HG03095 (cell line): ENCODE measurements around the gene PDE4D.
"Not testable (repeated sequence)": the region's sequence is repeated elsewhere in the genome, so short reads cannot be mapped to it uniquely, and the experiment has no call there.

Experiments
- ATAC-seq: cut with Tn5 transposase; IDR thresholded peaks from one replicate; pipeline ENCODE4 v1.9.1; 2021; ENCODE audit warnings: moderate library complexity; ENCODE audit not compliant: unreplicated experiment

The PDE4D gene

DNA sequence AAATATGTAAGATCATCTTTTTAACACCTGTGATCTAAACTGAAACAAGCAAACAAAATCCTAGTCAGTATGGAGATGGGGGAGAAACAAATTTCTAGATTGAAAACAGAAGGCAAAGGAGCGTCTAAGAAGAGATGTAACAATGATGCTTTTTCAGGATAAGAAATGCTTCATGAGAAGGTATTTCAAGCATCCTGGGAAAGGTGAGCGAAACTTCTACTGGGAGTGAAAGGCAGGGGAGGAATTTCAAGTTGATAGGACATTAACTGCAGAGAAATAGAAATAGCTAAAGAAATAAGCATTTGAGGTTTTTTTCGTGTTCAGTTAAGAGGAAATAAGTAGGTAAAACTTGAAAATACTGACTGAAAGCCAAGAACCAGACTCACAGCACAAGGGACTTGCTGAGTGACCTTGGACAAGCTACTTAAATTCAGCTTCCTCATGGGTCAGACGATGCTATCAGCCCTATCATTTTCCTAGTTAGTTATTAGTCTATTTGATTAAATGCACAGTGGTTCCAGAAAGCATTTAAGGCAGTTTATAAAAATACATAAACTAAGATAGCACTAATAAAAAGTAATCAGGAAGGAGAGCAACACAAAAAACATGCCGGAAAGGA is 406.3 kb downstream of the PDE4D start:
- ATAC-seq: no peak

DNA sequence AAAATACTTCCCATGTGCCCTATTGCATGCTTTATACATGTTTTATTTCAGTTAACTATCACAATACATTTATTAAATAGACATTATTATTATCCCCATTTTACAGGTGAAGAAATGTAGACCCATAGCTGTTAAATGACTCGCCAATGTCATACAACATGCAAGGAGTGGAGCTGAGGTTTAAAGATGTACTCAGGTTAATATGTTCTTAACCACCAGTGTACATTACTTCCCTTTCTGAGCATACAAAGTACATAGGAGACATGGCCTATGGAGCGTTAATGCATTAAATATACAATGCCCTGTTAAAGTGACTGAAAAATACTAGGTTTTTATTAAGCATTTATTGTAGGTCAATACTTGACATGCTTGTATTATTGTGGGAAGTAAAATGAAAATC is 407.0 kb downstream of the PDE4D start:
- no peak for ATAC-seq

DNA sequence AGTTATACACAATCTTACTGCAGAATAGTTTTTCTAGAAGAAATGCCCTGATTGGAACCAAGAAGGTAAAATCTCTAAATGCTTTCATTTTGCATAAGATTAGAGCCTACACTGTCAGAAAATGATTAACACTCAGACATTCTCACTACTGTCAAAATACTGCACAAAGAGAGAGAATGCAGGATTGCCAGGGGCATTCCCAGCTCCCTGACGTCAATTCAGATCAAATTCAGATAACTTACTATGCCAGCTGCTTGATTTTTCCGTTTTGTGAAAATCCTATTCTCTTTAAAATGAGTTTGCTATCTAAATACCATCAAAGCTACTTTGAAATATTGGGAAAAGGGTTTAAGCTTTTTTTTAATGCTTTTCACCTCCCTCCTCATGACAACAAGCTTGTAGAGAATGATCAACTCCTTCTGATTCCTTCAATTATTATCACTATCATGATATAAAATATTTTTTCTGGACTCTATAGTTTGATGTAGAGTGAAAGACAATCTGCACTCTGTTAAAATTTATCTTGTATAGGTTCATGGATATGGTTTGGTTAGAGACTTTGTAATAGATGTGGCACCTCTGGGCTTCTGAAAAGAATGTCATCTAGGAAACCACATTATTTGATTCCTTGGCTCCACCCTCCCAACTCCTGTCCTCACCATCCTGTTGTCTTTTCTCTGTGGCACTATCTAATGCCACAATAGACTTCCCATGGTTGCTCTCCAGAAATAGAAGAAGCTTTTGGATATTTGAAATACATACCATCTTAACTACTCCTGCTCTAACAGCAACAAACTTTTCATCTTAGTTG is 407.7 kb downstream of the PDE4D start:
- no peak for ATAC-seq

DNA sequence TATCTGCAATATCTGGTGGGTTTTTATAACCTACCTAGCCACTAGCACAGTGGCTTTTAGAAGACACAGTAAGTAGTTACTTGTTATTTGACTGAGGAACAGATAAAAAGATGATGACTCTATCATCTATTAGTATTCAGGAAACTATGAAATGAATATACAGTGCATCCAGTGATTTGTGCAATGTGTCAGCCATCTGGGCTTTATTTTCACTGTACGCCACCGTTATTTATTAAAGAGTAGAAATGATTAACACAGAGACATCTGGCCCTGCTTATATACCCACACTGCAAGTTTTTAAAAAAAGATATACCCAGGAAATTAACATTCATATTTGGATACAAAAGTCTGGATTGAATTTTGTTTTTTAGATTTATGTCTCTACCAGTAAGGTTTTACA is 408.4 kb downstream of the PDE4D start:
- ATAC-seq: no peak

DNA sequence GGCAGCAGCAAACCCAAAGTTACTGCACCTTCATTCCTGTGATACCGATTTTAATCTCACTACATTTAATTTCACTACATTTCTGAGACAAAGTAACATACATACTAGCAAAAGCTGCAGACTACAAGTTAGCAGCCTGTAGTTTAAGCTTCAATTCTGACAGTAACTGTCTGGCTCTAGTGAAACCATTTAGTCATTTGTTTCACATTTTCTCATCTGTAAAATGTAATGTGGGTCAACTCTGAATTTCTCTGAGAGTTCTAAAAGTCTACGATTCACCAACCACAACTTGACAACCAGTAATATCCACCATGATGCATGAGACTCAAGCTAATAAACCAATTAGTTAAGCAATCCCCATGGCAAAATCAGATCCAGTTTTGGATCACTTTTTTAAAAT is 408.9 kb downstream of the PDE4D start:
- no peak for ATAC-seq

DNA sequence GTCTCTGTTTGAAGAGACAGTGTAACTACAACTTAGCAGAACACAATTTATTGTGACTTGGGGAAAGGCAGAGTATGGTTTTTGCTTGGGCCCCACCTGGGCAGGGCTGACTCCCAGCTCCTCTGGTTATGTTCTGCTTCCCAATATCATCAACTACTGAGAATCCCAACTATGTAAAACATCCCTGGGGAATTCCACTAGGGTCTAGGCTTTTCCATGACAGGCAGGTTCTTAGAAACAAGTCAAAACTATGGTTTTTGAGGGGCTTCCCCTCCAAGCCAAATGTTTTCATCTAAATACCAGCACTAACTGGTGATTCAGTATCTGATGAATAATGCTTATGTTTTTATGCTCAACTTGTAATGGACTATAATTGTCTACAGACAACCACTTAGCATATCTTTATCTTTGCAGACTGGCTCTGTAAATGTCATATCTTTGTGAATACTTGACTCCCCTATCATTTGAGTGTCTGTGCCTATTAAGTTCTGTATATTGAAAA is 409.5 kb downstream of the PDE4D start:
- no peak for ATAC-seq

DNA sequence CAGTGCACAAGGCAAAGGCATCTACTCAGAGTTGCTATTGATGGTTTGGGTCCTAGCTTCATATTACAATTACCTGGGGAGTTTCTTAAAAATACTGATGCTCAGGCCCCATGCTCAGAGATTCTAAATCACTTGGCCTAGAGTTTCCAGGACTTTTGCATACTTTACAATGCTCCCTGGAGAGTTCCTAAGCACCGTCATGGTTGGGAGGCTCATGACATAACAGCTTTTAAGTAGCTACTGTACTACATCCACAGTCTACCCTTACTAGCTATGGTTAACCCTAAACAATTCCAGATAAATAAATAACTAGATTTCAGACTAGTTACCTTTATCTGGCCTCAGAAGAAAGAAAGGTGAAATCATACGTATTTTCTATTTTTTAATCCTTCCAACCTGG is 414.4 kb downstream of the PDE4D start:
- no peak for ATAC-seq

DNA sequence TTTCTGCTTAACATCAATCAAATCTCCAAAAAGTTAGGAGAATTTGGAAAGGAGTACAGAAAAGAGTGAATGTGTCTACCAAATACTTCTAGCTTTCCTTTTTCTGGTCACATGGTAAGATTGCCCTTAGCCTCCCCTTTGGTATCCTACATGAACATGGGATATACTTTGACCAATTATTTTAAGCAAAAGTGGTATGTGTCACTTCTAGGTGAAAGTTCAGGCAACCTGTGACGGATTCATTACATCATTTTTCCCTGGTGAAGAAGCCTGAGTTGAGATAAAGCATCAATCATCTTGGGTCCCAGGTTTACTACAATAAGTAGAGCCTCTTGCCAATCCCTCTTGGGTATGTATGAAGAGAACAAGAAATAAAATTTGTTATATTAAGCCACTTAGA is 419.2 kb downstream of the PDE4D start:
- no peak for ATAC-seq

DNA sequence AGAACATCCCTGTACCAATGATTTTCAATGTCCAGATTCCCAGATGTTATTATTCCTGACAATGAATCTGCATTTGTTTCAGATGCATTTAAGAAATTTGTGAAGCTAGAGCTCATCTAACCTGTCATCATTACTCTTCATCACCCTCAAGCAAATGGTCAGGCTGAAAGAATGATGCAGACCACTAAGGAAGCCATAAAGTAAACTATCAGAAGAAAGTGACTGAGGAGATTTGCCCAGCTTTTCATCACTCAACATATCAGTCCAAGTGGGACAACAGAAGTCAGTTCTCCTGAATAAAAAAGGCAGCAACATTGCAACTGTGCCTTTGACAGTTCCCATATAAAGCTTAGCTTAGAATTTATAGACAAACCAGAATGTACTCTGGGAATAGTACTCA is 419.9 kb downstream of the PDE4D start:
- ATAC-seq: no peak

DNA sequence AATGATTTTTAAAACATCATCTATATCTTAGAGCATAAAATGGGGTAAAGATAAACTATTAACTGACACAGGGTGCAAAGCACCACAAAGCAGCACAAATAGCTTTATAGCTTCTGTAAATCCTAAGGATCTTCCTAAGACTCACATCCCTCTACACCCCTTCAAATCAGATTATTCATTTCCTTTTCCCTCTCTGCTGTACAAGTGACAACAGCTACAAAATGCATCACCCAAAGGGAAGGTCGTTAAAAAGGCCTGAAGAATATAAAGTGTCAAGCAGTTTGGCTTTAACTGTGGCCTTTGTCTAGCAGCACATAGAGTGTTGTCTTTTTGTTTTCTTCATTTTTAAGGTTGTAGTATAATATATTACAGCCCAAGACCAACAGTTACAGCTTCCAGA is 422.1 kb downstream of the PDE4D start:
- no peak for ATAC-seq

DNA sequence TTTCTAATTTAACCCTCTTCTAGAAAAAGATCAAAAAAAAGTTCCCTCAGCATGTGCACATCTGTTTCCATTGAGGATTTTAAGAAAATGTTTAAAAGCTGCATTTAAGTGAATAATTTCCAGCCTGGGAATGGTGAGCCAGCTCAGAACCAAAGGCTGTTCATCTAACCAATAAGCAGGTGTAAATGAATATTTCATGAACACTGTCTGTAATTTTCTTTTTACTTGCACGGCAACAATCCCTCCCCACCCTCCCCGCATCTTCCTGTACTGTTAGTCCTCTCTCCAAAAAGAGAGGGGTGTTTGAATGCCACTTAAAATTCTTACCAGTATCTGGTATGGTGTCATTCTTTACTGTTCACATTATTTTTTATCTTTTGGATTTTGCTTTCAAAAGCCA is 425.6 kb downstream of the PDE4D start:
- ATAC-seq: no peak

DNA sequence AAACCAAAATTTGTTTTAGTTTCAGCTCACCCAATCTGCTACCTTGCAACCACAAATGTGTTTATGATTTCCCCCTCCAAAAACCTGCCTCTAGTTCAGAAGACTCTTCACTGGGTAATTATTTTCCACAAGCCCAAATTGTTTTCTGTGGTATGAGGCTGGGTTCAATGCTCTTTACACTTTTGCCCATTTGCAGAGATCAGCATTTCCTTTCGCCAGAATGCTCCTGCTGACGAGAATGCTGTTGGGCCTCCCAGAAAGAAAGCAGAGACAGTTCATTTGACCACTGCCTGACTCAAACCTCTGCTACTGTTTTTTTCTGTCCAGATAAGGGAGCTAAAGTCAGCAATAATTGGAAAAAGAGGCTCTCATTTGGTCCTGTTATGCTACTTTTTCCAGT is 427.3 kb downstream of the PDE4D start:
- no peak for ATAC-seq

DNA sequence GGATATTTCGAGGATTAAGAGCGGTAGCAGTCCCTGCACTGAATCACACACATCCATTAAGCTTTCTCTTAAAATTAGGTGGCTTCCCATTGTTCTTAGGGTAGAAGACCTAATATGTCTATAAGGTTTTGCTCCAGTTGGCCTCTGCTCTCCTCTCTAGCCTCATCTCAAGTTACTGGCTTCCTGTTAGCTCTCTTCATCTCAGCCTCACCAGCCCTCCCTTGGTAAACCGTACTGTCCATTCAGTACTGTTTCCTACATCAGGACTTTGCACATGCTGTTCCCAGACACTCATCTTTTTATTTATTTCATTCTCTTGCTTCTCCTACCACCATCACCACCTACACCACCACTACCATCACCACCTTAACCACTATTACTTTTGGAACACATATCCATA is 428.6 kb downstream of the PDE4D start:
- ATAC-seq: no peak

DNA sequence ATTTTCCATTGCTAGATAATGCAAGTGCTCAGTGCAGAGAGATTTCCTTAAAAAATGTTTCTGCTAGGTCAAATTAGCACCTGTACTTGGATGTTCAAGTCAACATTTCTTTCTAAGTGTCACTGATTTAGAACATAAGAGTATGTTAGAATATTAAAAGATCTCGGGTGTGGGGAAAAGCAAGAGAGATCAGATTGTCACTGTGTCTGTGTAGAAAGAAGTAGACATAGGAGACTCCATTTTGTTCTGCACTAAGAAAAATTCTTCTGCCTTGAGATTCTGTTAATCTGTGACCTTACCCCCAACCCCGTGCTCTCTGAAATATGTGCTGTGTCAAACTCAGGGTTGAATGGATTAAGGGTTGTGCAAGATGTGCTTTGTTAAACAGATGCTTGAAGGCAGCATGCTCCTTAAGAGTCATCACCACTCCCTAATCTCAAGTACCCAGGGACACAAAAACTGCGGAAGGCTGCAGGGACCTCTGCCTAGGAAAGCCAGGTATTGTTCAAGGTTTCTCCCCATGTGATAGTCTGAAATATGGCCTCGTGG is 429.8 kb downstream of the PDE4D start:
- not testable (repeated sequence) for ATAC-seq

DNA sequence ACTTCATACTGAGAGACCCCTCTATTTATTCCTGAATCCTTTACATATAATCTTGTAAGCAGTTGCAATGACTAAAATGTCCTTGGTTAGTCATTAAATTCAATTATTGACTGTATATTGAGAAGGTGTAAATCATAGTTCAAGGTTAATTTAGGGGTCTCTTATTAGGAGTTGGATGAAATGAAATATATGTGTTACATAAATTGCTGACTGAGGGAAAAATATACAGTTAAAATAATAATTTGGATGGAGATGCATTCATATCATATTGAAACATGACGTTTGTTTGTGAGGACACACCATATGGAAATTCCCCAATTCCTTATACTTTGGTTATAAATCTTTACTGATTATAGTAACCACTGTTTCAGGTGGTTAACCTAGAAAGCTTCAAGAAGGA is 430.6 kb downstream of the PDE4D start:
- ATAC-seq: no peak

DNA sequence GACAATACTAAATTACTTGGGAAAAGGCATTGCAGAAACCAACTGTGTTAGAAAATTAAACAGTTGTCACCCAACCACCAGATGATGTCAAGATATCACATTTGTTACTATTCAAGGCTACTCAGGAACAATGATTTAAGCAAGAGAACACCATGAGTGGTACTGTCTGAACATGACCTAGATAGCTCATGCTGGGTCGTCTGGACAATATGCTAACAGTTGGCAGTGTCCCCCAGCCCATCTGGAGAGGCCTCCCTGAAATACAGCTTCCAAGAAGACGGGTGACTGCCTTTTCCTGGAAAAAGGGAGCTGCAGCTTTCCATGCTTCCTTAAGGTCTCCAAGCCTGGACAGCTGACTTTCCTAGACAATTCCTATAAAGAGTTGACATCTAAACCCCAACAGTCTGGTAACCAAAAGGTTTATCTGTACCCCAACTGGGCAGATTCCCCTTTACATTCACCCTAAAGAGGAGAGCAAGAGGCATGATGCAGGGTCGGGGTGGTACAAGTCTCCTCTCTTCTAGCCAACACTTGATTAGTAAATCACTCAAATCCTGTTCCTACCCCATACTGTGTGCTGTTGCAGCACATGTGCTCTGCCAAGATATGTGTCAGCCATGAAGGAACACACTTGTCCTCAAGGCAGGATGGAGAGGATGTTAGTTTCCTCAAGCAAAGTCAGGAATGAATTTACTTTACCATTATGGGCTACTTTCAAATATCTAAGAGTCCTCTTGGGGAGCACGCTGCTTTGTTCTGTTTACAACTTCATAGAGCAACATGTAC is 433.0 kb downstream of the PDE4D start:
- no peak for ATAC-seq

DNA sequence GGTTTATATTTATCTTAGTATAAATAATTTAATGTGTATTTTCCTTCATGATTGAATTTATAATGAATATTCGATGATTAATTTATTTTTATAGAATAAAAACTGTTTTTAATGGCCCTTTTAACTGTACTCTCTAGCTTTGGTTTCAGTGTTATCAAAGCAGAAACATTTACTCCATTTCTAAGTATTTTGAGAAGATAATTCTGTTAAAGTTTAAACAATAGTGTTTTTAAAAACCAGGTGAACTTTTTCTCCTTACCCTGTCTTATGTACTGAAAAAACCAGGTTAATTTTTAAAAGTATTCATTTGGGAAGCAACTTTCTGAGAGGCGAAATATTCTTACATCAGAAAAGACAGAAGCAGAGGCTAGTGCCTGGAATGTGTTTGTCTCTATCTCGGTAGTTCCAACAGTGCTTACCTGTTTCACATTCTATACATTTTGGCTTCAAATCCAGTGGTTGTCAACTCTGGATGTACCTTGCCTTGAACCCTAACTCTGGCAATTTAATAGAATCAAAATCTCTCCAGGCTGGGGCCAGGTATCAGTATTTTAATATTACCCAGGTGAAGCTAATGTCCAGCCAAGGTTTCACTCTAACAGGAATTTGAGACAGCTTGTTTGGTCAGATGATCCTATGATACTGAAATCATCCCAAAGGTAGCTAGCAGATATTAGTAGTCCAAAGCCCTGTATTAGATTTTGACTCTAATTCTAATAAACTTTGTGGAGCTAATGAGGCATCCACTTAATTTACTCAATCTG is 434.4 kb downstream of the PDE4D start:
- ATAC-seq: no peak

DNA sequence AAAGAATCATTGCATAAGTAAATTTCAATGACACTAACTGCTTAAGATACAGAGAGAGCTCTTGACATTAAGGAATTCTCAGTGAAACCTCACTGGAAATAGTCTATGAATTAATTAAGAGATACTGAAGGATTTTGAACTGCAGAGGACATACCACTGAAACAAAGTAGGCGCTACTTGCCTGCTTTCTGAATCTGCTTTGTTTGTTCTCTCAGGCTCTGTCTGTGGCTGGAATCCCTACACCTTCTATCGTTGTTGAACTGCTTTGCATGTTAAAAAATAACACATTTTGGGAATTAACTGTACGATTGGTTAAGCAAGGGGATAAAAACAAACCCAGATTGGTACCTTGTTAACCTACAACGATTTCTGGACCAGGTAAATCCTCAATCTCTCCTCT is 435.2 kb downstream of the PDE4D start:
- no peak for ATAC-seq

DNA sequence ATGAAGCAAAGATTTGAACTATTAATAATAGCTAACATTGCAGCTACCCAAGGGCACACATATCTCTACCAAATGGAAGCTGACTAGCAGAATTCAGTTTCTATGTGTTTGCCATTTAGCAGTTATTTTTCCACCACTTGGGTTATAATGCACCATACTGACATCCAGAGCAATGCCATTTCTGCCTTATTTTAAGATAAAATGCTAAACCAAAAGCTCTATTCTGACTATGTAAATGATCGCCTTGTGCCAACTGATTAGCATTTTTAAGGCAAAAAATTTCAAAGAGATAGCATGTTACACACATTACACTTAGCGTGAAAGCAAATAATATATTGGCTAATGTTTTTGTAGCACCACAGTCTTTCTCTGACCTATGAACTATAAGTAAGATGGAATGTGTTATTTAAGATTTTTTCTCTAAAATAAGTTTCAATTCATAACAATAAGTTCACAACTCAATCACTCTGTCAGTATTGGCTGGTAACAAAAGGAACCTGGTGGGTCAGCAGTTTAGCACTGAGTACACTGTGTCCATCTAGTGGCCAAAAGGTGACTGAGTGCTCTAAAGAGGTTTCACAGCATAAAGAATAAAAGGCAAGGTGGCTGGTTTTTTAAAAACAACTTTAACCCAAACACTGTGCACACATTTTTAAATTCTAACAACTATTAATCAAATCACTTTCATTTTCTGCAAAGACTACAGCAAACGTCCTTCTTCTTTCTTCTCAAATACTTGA is 443.5 kb downstream of the PDE4D start:
- ATAC-seq: no peak

DNA sequence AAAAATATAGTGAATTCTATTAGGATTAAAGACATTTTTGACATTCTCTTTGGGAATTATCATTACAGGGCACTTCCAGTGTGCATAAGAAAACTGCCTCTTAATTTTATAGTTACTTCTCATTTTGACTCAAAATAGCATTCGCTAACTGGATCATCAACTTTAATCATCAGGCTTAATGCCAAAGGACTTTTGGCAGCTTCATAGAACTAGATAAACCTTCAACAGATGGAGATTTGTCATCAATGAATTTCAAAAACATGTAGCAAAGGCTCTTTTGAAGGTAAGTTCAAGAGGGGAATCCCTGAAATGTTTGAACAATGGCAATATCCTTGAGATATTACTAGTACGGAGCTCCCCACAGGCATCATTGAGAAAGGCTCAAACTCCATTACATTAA is 447.2 kb downstream of the PDE4D start:
- no peak for ATAC-seq
